HG03066 (cell line): ENCODE results near the gene OR2V1.
A peak's percentile ranks its signal among the peaks of the same experiment; 100 is the strongest.
"Not testable (repeated sequence)": the region's sequence is repeated elsewhere in the genome, so short reads cannot be mapped to it uniquely, and the experiment has no call there.

ENCODE experiments used
- ATAC-seq: cut with Tn5 transposase; IDR thresholded peaks from one replicate; pipeline ENCODE4 v1.9.1; 2021; ENCODE audit warnings: low read depth; ENCODE audit not compliant: unreplicated experiment

Gene OR2V1

DNA sequence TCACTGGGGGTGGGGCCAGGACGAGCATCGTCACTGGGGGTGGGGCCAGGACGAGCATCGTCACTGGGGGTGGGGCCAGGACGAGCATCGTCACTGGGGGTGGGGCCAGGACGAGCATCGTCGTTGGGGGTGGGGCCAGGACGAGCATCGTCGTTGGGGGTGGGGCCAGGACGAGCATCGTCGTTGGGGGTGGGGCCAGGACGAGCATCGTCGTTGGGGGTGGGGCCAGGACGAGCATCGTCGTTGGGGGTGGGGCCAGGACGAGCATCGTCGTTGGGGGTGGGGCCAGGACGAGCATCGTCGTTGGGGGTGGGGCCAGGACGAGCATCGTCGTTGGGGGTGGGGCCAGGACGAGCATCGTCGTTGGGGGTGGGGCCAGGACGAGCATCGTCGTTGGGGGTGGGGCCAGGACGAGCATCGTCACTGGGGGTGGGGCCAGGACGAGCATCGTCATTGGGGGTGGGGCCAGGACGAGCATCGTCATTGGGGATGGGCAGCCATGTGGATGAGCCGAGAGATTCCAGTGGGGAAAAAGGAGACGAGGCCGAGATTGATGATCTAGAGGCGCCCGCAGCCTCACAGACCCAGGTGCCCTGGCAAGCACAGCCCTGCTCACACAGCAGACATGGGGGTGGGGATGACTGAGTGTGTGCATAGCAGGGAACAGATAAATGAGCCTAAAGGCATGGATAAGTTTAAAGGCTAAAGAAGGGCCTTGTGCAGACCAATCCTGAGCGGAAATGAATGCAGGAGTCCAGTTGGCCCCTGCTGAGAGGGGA is 30.0 kb upstream of the OR2V1 start:
- ATAC-seq = not testable (repeated sequence)

DNA sequence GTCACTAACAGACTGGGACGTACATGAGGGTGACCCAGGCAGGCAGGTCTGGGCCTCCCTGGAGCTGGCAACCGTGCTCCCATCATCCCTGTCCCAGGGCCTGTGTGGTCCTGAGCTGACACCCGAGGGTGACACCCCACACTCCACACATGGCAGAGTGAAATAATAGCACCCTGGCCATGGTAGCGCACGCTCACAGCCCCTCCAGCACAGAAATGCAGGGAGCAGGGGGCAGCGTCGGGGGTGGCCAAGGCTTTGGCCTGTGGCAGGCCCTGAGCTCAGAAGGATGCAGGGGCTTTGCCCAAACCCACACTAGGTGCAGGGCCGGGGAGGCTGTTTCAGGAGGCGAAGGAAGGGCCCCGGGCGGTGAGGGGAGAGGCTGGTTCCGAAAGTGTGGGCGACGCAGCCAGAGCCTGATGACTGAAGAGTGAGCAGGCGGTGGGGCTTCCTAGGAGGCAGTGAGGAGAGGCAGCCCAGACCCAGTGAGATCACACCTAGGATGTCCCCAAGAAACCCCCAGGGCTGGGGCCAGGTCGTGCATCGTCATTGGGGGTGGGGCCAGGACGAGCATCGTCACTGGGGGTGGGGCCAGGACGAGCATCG is 29.3 kb upstream of the OR2V1 start:
- no peak for ATAC-seq

GRCh38 chr5:181159286-181160151 is 28.6 kb upstream of the OR2V1 start:
- ATAC-seq = peak; percentile 78

GRCh38 chr5:181158869-181159268 is 27.9 kb upstream of the OR2V1 start:
- no peak for ATAC-seq

DNA sequence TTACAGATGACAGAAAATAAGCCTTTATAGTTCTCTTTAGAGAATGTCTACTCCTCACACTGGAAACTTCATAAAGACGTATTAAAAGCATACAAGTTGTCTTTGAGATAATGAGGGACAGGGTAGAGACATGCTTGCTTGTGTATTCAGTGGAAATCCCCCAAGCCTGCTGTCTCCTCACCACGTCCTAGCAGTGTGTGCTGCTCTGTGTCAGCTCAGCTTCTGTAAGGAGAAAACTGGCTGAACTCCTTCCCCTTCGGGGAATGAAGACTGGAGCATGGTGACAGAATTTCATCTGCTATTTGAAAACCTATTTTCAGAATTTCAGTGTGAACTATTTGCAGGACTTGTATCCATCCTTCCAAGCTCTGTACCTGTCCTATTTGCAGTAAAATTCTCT is 25.8 kb upstream of the OR2V1 start:
- ATAC-seq = no peak

GRCh38 chr5:181153814-181154213 is 22.8 kb upstream of the OR2V1 start:
- no peak for ATAC-seq

GRCh38 chr5:181152406-181152805 is 21.4 kb upstream of the OR2V1 start:
- ATAC-seq = no peak

- ATAC-seq = no peak
Measured at GRCh38 chr5:181151146-181151545, 20.2 kb upstream of the OR2V1 start.

GRCh38 chr5:181149806-181150733 is 19.1 kb upstream of the OR2V1 start:
- ATAC-seq = no peak

GRCh38 chr5:181149355-181149754 is 18.4 kb upstream of the OR2V1 start:
- ATAC-seq = no peak

DNA sequence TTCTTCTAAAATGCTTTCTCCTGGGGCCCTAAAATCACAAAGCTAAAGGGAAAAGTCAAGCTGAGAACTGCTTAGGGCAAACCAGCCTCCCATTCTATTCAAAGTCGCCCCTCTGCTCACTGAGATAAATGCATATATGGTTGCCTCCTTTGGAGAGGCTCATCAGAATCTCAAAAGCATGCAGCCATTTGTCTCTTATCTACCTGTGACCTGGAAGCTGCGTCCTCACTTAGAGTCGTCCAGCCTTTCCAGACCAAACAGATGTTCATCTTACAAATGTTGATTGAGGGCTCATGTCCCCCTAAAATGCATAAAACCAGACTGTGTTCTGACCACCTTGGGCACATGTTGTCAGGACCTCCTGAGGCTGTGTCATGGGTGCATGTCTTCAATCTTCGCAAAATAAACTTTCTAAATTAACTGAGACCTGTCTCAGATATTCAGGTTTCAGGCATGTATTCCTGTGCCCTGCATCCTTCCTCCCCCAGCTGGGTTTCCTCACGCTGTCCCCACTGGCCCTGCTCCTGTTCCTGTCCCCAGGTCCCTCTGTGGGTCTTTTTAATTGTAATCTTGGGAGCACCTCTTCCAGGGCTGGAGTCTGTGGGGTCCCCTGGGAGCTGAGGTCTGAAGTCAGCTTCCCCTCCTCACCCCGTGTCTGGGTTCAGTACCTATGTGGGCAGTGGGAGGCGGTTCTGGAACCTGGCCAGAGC is 16.1 kb upstream of the OR2V1 start, which contains the start of gene OR2V2:
Gene OR2V2 (plus strand): TSS at position 660 of the 710 bp plus-strand sequence. CDS start 7,357 bp downstream, outside the sequence.
- not testable (repeated sequence) for ATAC-seq

GRCh38 chr5:181145133-181145532 is 14.2 kb upstream of the OR2V1 start:
- ATAC-seq = no peak

DNA sequence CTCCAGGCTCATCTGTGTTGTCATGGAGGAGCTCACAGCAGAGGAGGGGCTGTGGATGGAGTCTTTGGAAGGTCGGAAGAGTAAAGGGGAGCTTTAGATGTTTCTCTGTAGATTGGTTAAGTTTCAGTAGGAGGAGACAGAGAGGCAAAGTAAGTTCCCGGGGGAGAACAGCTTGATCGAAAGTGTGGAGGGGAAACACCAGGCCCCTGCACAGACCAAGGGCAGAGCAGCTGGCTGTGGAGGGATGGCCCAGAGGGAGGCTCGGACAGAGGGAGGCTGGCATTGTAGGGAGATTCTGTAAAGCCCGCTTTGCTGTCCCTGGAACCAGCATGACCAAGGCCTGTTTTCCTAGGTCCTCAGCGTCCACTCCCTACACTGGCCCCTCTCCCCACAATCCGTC is 11.1 kb upstream of the OR2V1 start:
- no peak for ATAC-seq

- ATAC-seq = no peak
Measured at GRCh38 chr5:181140766-181141165, 9.8 kb upstream of the OR2V1 start.

GRCh38 chr5:181138258-181138657 is 7.3 kb upstream of the OR2V1 start:
- ATAC-seq = no peak

- no peak for ATAC-seq
Measured at GRCh38 chr5:181136361-181136955, 5.5 kb upstream of the OR2V1 start.

DNA sequence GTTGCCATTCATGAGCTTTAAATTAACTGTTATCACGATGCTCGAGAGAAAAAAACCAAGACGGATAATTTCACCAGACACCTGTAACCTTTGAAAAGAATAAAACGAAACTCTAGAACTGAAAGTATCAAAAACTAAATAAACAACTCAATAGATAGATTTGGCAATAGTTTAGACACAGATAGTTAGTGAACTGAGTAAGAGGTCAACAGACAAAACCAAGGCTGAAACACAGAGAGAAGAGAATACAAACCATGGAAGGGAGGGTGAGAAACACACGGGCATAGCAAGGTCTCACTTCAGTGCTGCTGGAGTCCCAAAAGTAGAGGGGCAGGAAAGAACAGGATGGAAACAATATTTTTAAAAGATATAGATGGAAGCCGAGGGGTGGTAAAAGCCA is 3.3 kb upstream of the OR2V1 start:
- no peak for ATAC-seq

DNA sequence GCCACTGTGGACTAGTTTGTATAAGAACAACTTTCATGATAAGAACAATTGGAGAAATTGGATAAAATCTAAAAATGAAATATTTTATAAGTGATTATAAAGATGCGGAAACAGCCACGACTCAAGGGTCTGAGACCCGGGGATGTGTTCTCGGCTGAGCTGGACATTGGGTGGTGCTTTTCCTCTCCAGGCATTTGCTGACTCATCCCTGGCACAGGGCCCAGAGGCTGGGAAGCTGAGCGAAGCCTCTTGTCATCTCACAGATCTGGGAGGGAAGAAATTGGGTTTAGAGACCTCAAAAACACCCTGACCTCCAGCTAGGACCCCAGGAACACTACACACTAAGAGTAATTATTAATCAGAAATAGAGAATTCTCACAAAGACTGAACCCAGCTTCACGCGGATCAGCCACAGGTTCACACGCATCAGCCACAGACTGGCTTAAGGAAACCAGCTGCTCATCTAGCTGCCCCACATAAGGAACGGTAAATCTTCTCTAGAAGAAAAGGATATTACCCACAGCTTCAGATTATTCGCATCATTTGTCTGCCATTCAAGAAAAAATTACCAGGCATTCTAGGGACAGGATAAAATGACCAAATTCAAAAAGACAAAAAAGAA is 2.8 kb upstream of the OR2V1 start:
- ATAC-seq = no peak

DNA sequence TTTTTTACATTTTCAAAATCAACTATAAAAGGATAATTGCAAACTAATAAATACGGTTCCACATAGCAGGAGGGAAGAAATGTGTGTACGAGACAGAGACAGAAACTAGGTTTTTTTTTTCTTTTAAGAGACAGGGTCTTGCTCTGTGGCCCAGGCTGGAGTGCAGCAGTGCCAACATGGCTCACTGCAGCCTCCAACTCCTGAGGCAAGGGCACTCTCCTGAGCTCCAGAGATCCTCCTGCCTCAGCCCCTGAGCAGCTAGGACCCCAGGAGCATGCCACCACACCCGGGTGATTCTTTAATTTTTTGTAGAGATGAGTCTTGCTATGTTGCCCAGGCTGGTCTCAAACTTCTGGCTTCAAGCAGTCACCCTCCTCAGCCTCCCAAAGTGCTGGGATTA is 2.1 kb upstream of the OR2V1 start:
- no peak for ATAC-seq
